CD4-positive, alpha-beta T cell treated with Interleukin-17A for 4 hours (primary cell): ENCODE data around the gene CTDSPL2.
"Not testable (repeated sequence)": the region's sequence is repeated elsewhere in the genome, so short reads cannot be mapped to it uniquely, and the experiment has no call there.

Experiments
- DNase-seq: peaks from one replicate; pipeline ENCODE4 v3.0.0-alpha.2; 2020; ENCODE audit warnings: mixed read lengths

Gene CTDSPL2

GRCh38 chr15:44544745-44545144 is 117.3 kb downstream of the CTDSPL2 start:
- not testable (repeated sequence) for DNase-seq

- peak; percentile 26 for DNase-seq
These were observed 118.7 kb downstream of the CTDSPL2 start for GRCh38 chr15:44545913-44546802.

- DNase-seq = not testable (repeated sequence)
These were observed 121.7 kb downstream of the CTDSPL2 start for GRCh38 chr15:44549152-44549551.

GRCh38 chr15:44550256-44550655 is 122.8 kb downstream of the CTDSPL2 start:
- no peak for DNase-seq

GRCh38 chr15:44550734-44551133 is 123.3 kb downstream of the CTDSPL2 start:
- no peak for DNase-seq

GRCh38 chr15:44554934-44555723 is 127.7 kb downstream of the CTDSPL2 start:
- peak; percentile 17 for DNase-seq

- DNase-seq = not testable (repeated sequence)
These were observed 133.5 kb downstream of the CTDSPL2 start for GRCh38 chr15:44560926-44561325.

GRCh38 chr15:44565387-44566154 is 138.1 kb downstream of the CTDSPL2 start:
- no peak for DNase-seq

GRCh38 chr15:44566155-44566540 is 138.7 kb downstream of the CTDSPL2 start:
- no peak for DNase-seq

GRCh38 chr15:44568338-44568737 is 140.9 kb downstream of the CTDSPL2 start:
- no peak for DNase-seq

GRCh38 chr15:44569316-44569715 is 141.9 kb downstream of the CTDSPL2 start:
- DNase-seq = no peak

- no peak for DNase-seq
These were observed 142.9 kb downstream of the CTDSPL2 start for GRCh38 chr15:44570361-44570760.

- DNase-seq = no peak
These were observed 146.0 kb downstream of the CTDSPL2 start for GRCh38 chr15:44573386-44573785.

GRCh38 chr15:44574734-44575133 is 147.3 kb downstream of the CTDSPL2 start:
- no peak for DNase-seq
